Mammary epithelial cell (primary cell): ENCODE results near the gene DCTN2.

Experiments used
- EZH2 ChIP-seq: IDR thresholded peaks from 2 replicates; pipeline ENCODE4 v1.6.1; 2012; ENCODE audit warnings: low read length, inconsistent platforms, borderline replicate concordance
- TF ChIP-seq, protein P1 (sequence below), 2 donors: IDR thresholded peaks in 1 of 2; conservative IDR thresholded peaks in 1 of 2; 2 replicates each; pipeline ENCODE4 v1.5.1; 2011 to 2012; ENCODE audit warnings: inconsistent platforms in 2 of 2, low read length in 2 of 2, mild to moderate bottlenecking in 2 of 2, control low read depth in 1 of 2, low read depth in 1 of 2; ENCODE audit not compliant: insufficient read depth in 1 of 2; ENCODE audit errors: extremely low read depth in 1 of 2

DNA sequence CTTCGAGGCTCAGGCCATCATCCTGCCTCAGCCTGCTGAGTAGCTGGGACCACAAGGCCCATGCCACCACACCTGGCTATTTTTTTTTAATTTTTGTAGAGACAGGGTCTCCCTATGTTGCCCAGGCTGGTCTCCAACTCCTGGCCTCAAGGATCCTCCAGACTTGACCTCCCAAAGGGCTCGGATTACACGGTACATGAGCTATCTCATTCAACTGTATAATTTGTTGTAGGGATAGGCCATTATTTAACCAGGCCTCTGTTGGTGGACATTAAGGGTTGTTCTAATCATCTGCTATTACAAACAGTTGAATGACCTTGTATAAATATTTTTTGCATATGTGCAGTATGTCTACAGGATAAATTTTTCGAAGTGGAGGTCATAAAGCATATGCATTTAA is 11.9 kb upstream of the DCTN2 start:
- TF ChIP-seq, protein P1, sequence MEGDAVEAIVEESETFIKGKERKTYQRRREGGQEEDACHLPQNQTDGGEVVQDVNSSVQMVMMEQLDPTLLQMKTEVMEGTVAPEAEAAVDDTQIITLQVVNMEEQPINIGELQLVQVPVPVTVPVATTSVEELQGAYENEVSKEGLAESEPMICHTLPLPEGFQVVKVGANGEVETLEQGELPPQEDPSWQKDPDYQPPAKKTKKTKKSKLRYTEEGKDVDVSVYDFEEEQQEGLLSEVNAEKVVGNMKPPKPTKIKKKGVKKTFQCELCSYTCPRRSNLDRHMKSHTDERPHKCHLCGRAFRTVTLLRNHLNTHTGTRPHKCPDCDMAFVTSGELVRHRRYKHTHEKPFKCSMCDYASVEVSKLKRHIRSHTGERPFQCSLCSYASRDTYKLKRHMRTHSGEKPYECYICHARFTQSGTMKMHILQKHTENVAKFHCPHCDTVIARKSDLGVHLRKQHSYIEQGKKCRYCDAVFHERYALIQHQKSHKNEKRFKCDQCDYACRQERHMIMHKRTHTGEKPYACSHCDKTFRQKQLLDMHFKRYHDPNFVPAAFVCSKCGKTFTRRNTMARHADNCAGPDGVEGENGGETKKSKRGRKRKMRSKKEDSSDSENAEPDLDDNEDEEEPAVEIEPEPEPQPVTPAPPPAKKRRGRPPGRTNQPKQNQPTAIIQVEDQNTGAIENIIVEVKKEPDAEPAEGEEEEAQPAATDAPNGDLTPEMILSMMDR (conservative IDR thresholded peaks at IDR 0.05 in 1 of 2, IDR thresholded peaks at IDR 0.05 in 1 of 2; ENCODE audit: extremely low read depth in 1 of 2, insufficient read depth in 1 of 2, low read depth in 1 of 2, low read length in 2 of 2): no peak
- TF ChIP-seq EZH2: no peak
